GM18858 (cell line): ENCODE data around the gene TDG.

Experiments
- ATAC-seq: cut with Tn5 transposase; IDR thresholded peaks from one replicate; pipeline ENCODE4 v1.9.1; 2021; ENCODE audit not compliant: unreplicated experiment

The TDG gene

GRCh38 chr12:103958621-103959020 lies 7.1 kb upstream of the TDG start:
- ATAC-seq = no peak

DNA sequence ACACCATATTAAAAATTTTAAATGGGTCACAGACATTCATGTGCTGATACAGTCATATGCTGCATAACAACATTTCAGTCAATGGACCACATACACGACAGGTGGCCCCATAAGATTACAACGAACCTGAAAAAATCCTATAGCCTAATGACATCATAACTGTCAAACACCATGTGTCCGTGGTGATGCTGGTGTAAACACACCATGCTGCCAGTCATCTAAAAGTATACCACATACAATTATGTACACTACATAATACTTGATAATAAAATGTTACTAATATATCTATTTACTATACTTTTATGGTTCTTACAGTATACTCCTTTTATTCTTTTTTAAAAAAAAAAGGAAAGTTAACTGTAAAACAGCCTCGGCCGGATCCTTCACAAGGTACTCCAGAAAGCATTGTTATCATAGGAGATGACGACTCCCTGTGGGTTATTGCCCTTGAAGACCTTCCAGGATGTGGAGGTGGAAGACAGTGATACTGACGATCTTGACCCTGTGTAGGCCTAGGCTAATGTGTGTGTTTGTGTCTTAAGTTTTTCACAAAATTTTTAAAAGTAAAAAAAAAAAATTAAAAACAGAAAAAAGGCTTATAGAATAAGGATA lies 5.0 kb upstream of the TDG start:
- ATAC-seq = no peak

- ATAC-seq = no peak
Measured at GRCh38 chr12:103962493-103962892, 3.2 kb upstream of the TDG start.

GRCh38 chr12:103964805-103965204 lies 867 bp upstream of the TDG start:
- no peak for ATAC-seq

- no peak for ATAC-seq
Measured at GRCh38 chr12:103965255-103965589, 450 bp upstream of the TDG start.

- ATAC-seq = no peak
Measured at GRCh38 chr12:103966736-103967135, 1.1 kb downstream of the TDG start.

DNA sequence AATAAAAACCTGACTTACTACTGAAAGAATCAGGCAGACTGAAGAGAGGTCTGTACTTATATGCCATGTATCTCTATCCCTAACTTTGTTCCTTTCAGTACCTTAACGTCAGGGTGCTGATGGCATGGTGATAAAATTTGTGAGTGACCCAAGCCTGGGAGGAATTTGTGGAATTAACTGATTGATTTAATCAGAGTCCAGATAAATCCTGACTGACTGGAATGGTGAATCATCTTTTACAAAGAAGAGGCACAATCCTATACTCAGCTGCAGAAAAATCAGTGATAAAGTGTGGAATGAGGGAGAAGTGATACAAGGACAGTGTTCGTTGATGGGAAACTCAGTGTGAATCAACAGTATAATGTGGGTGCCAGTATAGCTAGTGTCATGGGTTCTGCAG lies 3.7 kb downstream of the TDG start:
- no peak for ATAC-seq

GRCh38 chr12:103973909-103974308 lies 8.2 kb downstream of the TDG start:
- no peak for ATAC-seq

- ATAC-seq = no peak
Measured at GRCh38 chr12:103975368-103975767, 9.7 kb downstream of the TDG start.

- ATAC-seq = no peak
Measured at GRCh38 chr12:103978384-103978982, 12.8 kb downstream of the TDG start.

GRCh38 chr12:103986829-103987228 lies 21.2 kb downstream of the TDG start:
- no peak for ATAC-seq

DNA sequence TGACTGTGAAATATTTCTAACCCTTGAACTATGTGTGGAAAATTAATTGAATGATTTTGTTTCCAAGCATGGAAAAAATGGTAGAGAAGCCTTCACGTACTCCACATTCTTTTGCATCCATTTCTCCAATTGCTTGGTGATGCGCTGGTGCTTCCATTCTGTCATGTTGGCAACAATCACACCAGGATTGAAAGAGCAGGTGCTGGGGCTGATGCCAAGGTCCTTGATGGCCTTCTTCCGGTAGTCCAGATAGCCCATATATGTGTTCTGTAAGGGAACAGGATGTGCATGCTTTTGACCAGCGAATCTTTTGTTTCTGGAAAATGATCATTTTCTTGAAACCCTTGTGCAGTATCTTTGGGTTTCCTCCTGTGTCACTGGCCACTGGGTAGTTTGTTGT lies 28.6 kb downstream of the TDG start:
- no peak for ATAC-seq

- no peak for ATAC-seq
Measured at GRCh38 chr12:103996595-103996994, 30.9 kb downstream of the TDG start.

- ATAC-seq = no peak
Measured at GRCh38 chr12:103997286-103997900, 31.7 kb downstream of the TDG start.

GRCh38 chr12:103998976-103999375 lies 33.3 kb downstream of the TDG start:
- ATAC-seq = no peak

- ATAC-seq = no peak
Measured at GRCh38 chr12:104000807-104001434, 35.2 kb downstream of the TDG start.

DNA sequence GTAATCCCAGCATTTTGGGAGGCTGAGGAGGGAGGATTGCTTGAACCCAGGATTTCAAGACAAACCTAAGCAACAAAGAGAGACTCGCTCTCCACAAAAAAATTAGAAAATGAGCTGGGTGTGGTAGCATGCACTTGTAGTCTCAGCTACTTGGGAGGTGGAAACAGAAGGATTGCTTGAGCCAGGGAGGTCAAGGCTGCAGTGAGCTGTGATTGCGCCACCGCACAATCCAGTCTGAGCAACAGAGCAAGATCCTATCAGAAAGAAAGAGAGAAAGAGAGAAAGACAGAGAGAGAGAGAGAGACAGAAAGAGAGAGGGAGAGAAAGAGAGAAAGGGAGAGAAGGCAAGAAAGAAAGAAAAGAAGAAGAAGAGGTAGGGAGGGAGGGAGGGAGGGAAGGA lies 37.0 kb downstream of the TDG start:
- no peak for ATAC-seq

DNA sequence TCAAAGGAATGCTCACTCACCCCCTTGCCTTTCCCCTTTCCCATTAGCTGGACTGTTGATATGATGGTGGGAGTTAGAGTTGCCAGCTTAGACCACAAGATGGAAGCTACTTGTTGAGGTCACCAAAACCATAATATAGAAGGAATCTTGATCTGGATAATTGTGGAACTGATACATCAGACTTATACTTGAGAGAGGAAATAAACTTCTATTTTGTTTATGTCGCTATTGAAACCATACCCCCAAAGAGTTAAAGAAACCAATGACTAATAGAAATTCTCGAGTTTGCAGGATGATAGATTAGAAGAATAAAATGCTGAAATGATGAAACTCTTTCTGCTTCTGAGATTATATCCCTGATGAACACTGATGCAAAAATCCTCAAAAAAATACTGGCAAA lies 37.9 kb downstream of the TDG start:
- no peak for ATAC-seq

DNA sequence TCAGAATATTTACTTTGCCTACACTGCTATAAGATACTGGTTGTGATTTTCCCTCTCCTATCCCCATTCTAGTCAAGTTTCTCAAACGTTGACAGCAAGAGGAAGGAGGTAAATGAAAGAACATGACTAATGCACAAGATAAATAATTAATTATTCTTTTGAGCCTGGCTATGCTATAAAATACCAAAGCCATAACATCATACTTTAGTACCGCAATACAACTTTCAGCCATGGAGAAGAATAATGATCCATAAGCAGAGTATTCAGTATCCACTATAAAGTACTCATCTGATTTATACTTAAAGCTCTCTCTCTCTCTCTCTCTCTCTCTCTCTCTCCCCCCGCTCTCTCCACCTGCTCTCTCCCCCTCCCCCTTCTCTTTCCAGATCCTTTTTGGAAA lies 41.3 kb downstream of the TDG start:
- no peak for ATAC-seq

GRCh38 chr12:104010121-104010520 lies 44.4 kb downstream of the TDG start:
- ATAC-seq = no peak

DNA sequence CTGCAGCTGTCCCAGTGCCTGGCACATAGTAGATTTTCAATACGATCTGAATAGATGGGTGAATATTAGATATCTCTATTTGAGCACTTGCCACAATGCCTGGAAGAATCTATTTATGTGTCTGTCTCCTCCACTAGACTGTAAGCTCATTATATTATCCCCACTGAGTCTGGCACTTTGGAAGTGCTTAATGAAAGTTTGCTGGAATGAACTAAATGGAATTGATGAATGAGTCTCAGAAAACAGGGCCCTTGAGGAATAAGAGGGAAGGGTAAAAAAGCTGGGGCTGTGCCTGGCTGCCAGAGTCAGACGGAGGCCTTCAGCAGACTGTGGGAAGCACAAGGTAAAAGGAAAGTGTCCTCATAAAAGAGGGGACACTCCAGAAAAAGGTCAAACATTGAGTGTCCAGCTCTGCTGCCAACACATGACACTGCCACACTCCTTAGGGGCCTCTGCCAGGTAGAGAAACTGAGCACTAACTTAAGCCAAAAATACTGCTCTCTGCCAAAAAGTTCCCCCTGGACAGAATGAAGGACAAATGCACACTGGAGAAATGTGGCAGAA lies 45.0 kb downstream of the TDG start:
- no peak for ATAC-seq

- no peak for ATAC-seq
Measured at GRCh38 chr12:104011253-104011652, 45.6 kb downstream of the TDG start.
